IMR-90 (cell line): ENCODE results near the gene MPG. TPM values are rescaled to one million over a fixed set of nuclear protein-coding genes. Genes with fewer than 3 reads are reported as not detected.

Source experiments
- ATAC-seq: fragments of 200-7000 bp; cut with Tn5 transposase; 2 replicates; pipeline ENCODE4 v1.9.1; 2020; ENCODE audit warnings: low read depth, mild to moderate bottlenecking, moderate library complexity
- BruUV-seq: library from RNA; stranded (reverse); fragments of 400-500 nt; replicated peaks from 2 replicates; lab custom pipeline; 2021; lab: Mats Ljungman, UMichigan
- CTCF ChIA-PET: fragments of 300-600 bp; formaldehyde crosslinking; extraction: SDS; loops from one replicate; lab custom pipeline; 2021; ENCODE audit warnings: antibody characterized with exemption; lab: Yijun Ruan, JAX
- POLR2A ChIA-PET: fragments of 300-600 bp; sonication (Branson Sonifier 250); formaldehyde crosslinking; loops from one replicate; lab custom pipeline; 2022; ENCODE audit warnings: antibody characterized with exemption; ENCODE audit not compliant: unreplicated experiment; lab: Charles Lee
- DNase-seq: peaks from one replicate; pipeline ENCODE4 v3.0.0; 2013
- H2AFZ ChIP-seq: replicated peaks from 2 replicates; pipeline ENCODE3; 2013; ENCODE audit warnings: low read length, mild to moderate bottlenecking; ENCODE audit not compliant: poor library complexity
- H2AK5ac ChIP-seq: 2 replicates; pipeline ENCODE4 v1.6.1; 2013; ENCODE audit warnings: low read depth, low read length, inconsistent platforms
- H2AK9ac ChIP-seq: replicated peaks from 2 replicates; pipeline ENCODE3; 2013; ENCODE audit warnings: mild to moderate bottlenecking, low read depth, low read length, moderate library complexity; ENCODE audit not compliant: poor library complexity
- H2BK120ac ChIP-seq: 2 replicates; pipeline ENCODE4 v1.6.1; 2013; ENCODE audit warnings: low read depth, low read length, inconsistent platforms
- H2BK15ac ChIP-seq: 3 replicates; pipeline ENCODE4 v1.6.1; 2013; ENCODE audit warnings: low read depth, low read length, inconsistent platforms
- H2BK20ac ChIP-seq: 2 replicates; pipeline ENCODE4 v1.6.1; 2013; ENCODE audit warnings: low read depth, mild to moderate bottlenecking, inconsistent platforms, low read length, moderate library complexity
- H2BK5ac ChIP-seq: 2 replicates; pipeline ENCODE4 v1.6.1; 2013; ENCODE audit warnings: mild to moderate bottlenecking, low read depth, low read length, inconsistent platforms; ENCODE audit not compliant: poor library complexity, severe bottlenecking
- H3K14ac ChIP-seq: replicated peaks from 2 replicates; pipeline ENCODE4 v1.6.1; 2013; ENCODE audit warnings: low read depth, low read length, inconsistent platforms
- H3K18ac ChIP-seq: 2 replicates; pipeline ENCODE4 v1.6.1; 2013; ENCODE audit warnings: low read depth, low read length, control low read depth
- H3K23ac ChIP-seq: 2 replicates; pipeline ENCODE4 v1.6.1; 2013; ENCODE audit warnings: low read depth, low read length, inconsistent platforms
- H3K27ac ChIP-seq: 2 replicates; pipeline ENCODE4 v1.5.1; 2013; ENCODE audit warnings: mild to moderate bottlenecking, control low read depth, low read length; ENCODE audit not compliant: insufficient read depth
- H3K27me3 ChIP-seq: 2 replicates; pipeline ENCODE4 v1.6.1; 2013; ENCODE audit warnings: low read length; ENCODE audit not compliant: control insufficient read depth, insufficient read depth
- H3K36me3 ChIP-seq: 2 replicates; pipeline ENCODE4 v1.6.1; 2013; ENCODE audit warnings: low read length, mixed read lengths; ENCODE audit not compliant: control insufficient read depth, insufficient read depth
- H3K4ac ChIP-seq: 2 replicates; pipeline ENCODE4 v1.6.1; 2013; ENCODE audit warnings: low read depth, low read length, inconsistent platforms
- H3K4me1 ChIP-seq: 2 replicates; pipeline ENCODE4 v1.6.1; 2013; ENCODE audit warnings: low read length, mixed read lengths; ENCODE audit not compliant: control insufficient read depth, insufficient read depth
- H3K4me2 ChIP-seq: 2 replicates; pipeline ENCODE4 v1.6.1; 2013; ENCODE audit warnings: low read depth, mild to moderate bottlenecking, control low read depth, low read length, moderate library complexity
- H3K4me3 ChIP-seq: 2 replicates; pipeline ENCODE4 v1.5.1; 2013; ENCODE audit warnings: low read depth, mild to moderate bottlenecking, control low read depth, low read length, moderate library complexity; ENCODE audit not compliant: insufficient read depth
- H3K56ac ChIP-seq: 2 replicates; pipeline ENCODE4 v1.6.1; 2013; ENCODE audit warnings: low read length, inconsistent platforms; ENCODE audit not compliant: insufficient read depth; ENCODE audit errors: extremely low read depth
- H3K79me1 ChIP-seq, 2 experiments: 2 replicates each; pipeline ENCODE4 v1.6.1; 2013; ENCODE audit warnings: low read length in 2 of 2, inconsistent platforms in 1 of 2, low read depth in 1 of 2
- H3K9ac ChIP-seq: 2 replicates; pipeline ENCODE4 v1.6.1; 2013; ENCODE audit warnings: low read depth, low read length, control low read depth
- H3K9me1 ChIP-seq: 2 replicates; pipeline ENCODE4 v1.6.1; 2013; ENCODE audit warnings: low read length, inconsistent platforms; ENCODE audit not compliant: insufficient read depth
- H3K9me3 ChIP-seq: 2 replicates; pipeline ENCODE4 v1.6.1; 2013; ENCODE audit warnings: low read length; ENCODE audit not compliant: control insufficient read depth, insufficient read depth
- H4K20me1 ChIP-seq: 2 replicates; pipeline ENCODE4 v1.6.1; 2013; ENCODE audit warnings: low read length, inconsistent platforms; ENCODE audit not compliant: insufficient read depth
- H4K5ac ChIP-seq: 2 replicates; pipeline ENCODE4 v1.6.1; 2013; ENCODE audit warnings: mild to moderate bottlenecking, low read depth, low read length, control low read depth
- H4K8ac ChIP-seq, 2 experiments: 2 replicates each; pipeline ENCODE4 v1.6.1; 2013; ENCODE audit warnings: low read depth in 2 of 2, low read length in 2 of 2, control low read depth in 1 of 2, inconsistent platforms in 1 of 2
- H4K91ac ChIP-seq: 2 replicates; pipeline ENCODE4 v1.6.1; 2013; ENCODE audit warnings: low read depth, low read length, inconsistent platforms; ENCODE audit not compliant: insufficient read depth
- CTCF ChIP-seq: conservative IDR thresholded peaks from 2 replicates; pipeline ENCODE4 v1.5.1; 2012; ENCODE audit warnings: mild to moderate bottlenecking, low read depth, low read length, improper control_type of control experiment
- FOS ChIP-seq: fragments of 150-350 bp; IDR thresholded peaks from 2 replicates; pipeline ENCODE4 v1.6.1; 2016; ENCODE audit warnings: low read depth, low read length
- MAZ ChIP-seq: IDR thresholded peaks from 2 replicates; pipeline ENCODE4 v1.6.1; 2012; ENCODE audit warnings: low read depth, mild to moderate bottlenecking, low read length, improper control_type of control experiment, moderate library complexity, borderline replicate concordance
- MXI1 ChIP-seq: IDR thresholded peaks from 2 replicates; pipeline ENCODE4 v1.6.1; 2012; ENCODE audit warnings: low read depth, mild to moderate bottlenecking, low read length, moderate library complexity, borderline replicate concordance
- POLR2A ChIP-seq: IDR thresholded peaks from 2 replicates; pipeline ENCODE4 v1.6.1; 2012; ENCODE audit warnings: mild to moderate bottlenecking, low read depth, low read length
- USF2 ChIP-seq: fragments of 150-350 bp; IDR thresholded peaks from 2 replicates; pipeline ENCODE4 v1.6.1; 2017; ENCODE audit warnings: mild to moderate bottlenecking, antibody characterized with exemption, low read length, low read depth
- WGBS, 2 experiments: methylation state at CpG; one replicate each; pipeline versions ENCODE4 v1.1.5 to v1.1.7; 2013; ENCODE audit warnings: missing lambda C conversion rate in 2 of 2; ENCODE audit not compliant: insufficient read length in 1 of 2; ENCODE audit errors: extremely low coverage in 2 of 2; 5-methylcytosine and 5-hydroxymethylcytosine counted together
- dilution Hi-C: fragments of 300-500 bp; cut with HindIII; formaldehyde crosslinking; loops from one replicate; pipeline ENCODE4 v1.14.3; 2018; ENCODE audit warnings: low sequenced_read_pairs; ENCODE audit not compliant: unreplicated experiment
- in situ Hi-C: fragments of 300-500 bp; cut with MboI; formaldehyde crosslinking; loops from 3 replicates; pipeline ENCODE4 v1.14.3; 2019; ENCODE audit warnings: low sequenced_read_pairs, inconsistent platforms, mixed read lengths
- intact Hi-C: fragments of 100-400 bp; cut with micrococcal nuclease; formaldehyde crosslinking; loops from 2 replicates; pipeline ENCODE4 v1.10.0; 2022
- polyA plus RNA-seq, 3 experiments: library from polyadenylated mRNA; depleted of rRNA; stranded (reverse); fragments of >200 nt; gene quantifications; 2 replicates each; pipeline ENCODE4 v1.2.3, GENCODE V29; 2012; ENCODE audit warnings: low replicate concordance in 1 of 3
- total RNA-seq: library from RNA; depleted of rRNA; stranded (reverse); fragments of >200 nt; gene quantifications from 2 replicates; pipeline ENCODE4 v1.2.3, GENCODE V29; 2012

Gene MPG
- total and polyA plus RNA-seq, 2 of the 4 experiments (the other 2 are of a cell fraction), result 66.7 to 135 TPM

GRCh38 chr16:53346-54236 lies 24.4 kb upstream of the MPG start, which contains the start of the genes POLR3K and SNRNP25:
TSS of gene POLR3K (minus strand) at chr16:53608. CDS start at chr16:53586, 22 bp downstream.
TSS of gene SNRNP25 (plus strand) at chr16:53828. CDS start at chr16:54017, 189 bp downstream.
- POLR2A ChIA-PET, result no interaction called here
- ATAC-seq, result peak; percentile 93

More at GRCh38 chr16:53346-54236, 24.4 kb upstream of the MPG start, which contains the start of the genes POLR3K and SNRNP25:
- dilution Hi-C loops, result no loop called here
- peak within 1 kb of the TSS; percentile 84 for H4K91ac ChIP-seq
- peaks cover 39% of the 10 kb centered on the region for H3K36me3 ChIP-seq
- peaks cover 18 to 67% of the 10 kb centered on the region in 2 experiments for H3K79me1 ChIP-seq
- H3K4me1 ChIP-seq, result peaks cover 2% of the 10 kb centered on the region; the same call in 1 of the 2 replicates
- CTCF ChIA-PET, result interaction anchor here (1.0 to 1.1 kb wide), 2 partner anchors 8 to 12 kb away, joined by 3 to 4 read pairs; no protein-coding TSS in a partner anchor
- TF ChIP-seq CTCF, result no peak
- TF ChIP-seq USF2, result no peak
- no peak for TF ChIP-seq FOS
- TF ChIP-seq POLR2A, result peak; percentile 54; the same call in 1 of the 2 replicates
- peak; percentile 57; the same call in 1 of the 2 replicates for TF ChIP-seq MAZ
- TF ChIP-seq MXI1, result peak; percentile 78; the same call in 1 of the 2 replicates
- H4K8ac ChIP-seq, result peak within 1 kb of the TSS; percentile 86 to 92; a peak in 3 of 4 replicates
- no peak within 1 kb of the TSS for H2BK20ac ChIP-seq
- peak within 1 kb of the TSS; percentile 72; the same call in 1 of the 2 replicates for H2BK120ac ChIP-seq
- peak within 1 kb of the TSS; percentile 93 for H3K4me3 ChIP-seq
- 0 out of 2 replicates have a peak, but pooled peaks cover 5% of the 10 kb centered on the region for H3K9me1 ChIP-seq
- peak within 1 kb of the TSS; percentile 77 for H3K4me2 ChIP-seq
- peak; percentile 97 for DNase-seq
- in situ Hi-C loops, result no loop called here
- H3K9ac ChIP-seq, result peak within 1 kb of the TSS; percentile 87
- peak within 1 kb of the TSS; percentile 72 for H3K56ac ChIP-seq
- H3K23ac ChIP-seq, result peak within 1 kb of the TSS; percentile 87
- peak within 1 kb of the TSS; percentile 57 for H2BK5ac ChIP-seq
- 0% methylated on average over 11 of the region's 91 CpGs; no CpG with 5 or more reads in 1 of the 2 experiments for WGBS, 2 experiments
- intact Hi-C loops, result loop anchor here (2.0 kb wide), 1 partner anchor 17 kb away; no protein-coding TSS in a partner anchor
- peak within 1 kb of the TSS; percentile 86 for H2AK9ac ChIP-seq
- H4K5ac ChIP-seq, result peak within 1 kb of the TSS; percentile 79
- H3K14ac ChIP-seq, result peak within 1 kb of the TSS; percentile 97
- peak within 1 kb of the TSS; percentile 100 for H2AFZ ChIP-seq
- H2AK5ac ChIP-seq, result peak within 1 kb of the TSS; percentile 66
- H3K18ac ChIP-seq, result peak within 1 kb of the TSS; percentile 65; the same call in 1 of the 2 replicates
- H3K9me3 ChIP-seq, result no peaks in the 10 kb centered on the region
- peaks cover 32% of the 10 kb centered on the region for H4K20me1 ChIP-seq
- no peak within 1 kb of the TSS for H2BK15ac ChIP-seq
- H3K27ac ChIP-seq, result peak within 1 kb of the TSS; percentile 79
- no TSS peak for BruUV-seq
- no peaks in the 10 kb centered on the region for H3K27me3 ChIP-seq
- peak within 1 kb of the TSS; percentile 91 for H3K4ac ChIP-seq
